Measurements from ENCODE around the gene IL21R. TPM values are rescaled to one million over a fixed set of nuclear protein-coding genes. Genes with fewer than 3 reads are reported as not detected.

IL21R gene
- polyA plus RNA-seq, 1 donor = 0.30 TPM

GRCh38 chr16:27463741-27464591, 62.0 kb downstream of the IL21R start:
- DNase-seq = no peak

- DNase-seq = no peak
Measured at GRCh38 chr16:27464626-27465482, 62.9 kb downstream of the IL21R start.

- no peak for DNase-seq
Measured at GRCh38 chr16:27465483-27465879, 63.5 kb downstream of the IL21R start.

- no peak for DNase-seq
Measured at GRCh38 chr16:27468941-27469531, 67.1 kb downstream of the IL21R start.

GRCh38 chr16:27470567-27471431, 68.8 kb downstream of the IL21R start:
- no peak for DNase-seq

GRCh38 chr16:27471661-27472060, 69.7 kb downstream of the IL21R start:
- DNase-seq = no peak

GRCh38 chr16:27472091-27473020, 70.4 kb downstream of the IL21R start:
- DNase-seq = no peak

- DNase-seq = no peak
Measured at GRCh38 chr16:27473101-27473900, 71.3 kb downstream of the IL21R start.

- DNase-seq = no peak
Measured at GRCh38 chr16:27474041-27474440, 72.1 kb downstream of the IL21R start.

- DNase-seq = no peak
Measured at GRCh38 chr16:27474921-27475320, 72.9 kb downstream of the IL21R start.

- DNase-seq = no peak
Measured at GRCh38 chr16:27475561-27475960, 73.6 kb downstream of the IL21R start.

GRCh38 chr16:27476240-27476639, 74.3 kb downstream of the IL21R start:
- DNase-seq = no peak

GRCh38 chr16:27480761-27481160, 78.8 kb downstream of the IL21R start:
- DNase-seq = no peak

- no peak for DNase-seq
Measured at GRCh38 chr16:27481282-27481934, 79.4 kb downstream of the IL21R start.

- no peak for DNase-seq
Measured at GRCh38 chr16:27482397-27483087, 80.6 kb downstream of the IL21R start.

GRCh38 chr16:27483088-27483437, 81.1 kb downstream of the IL21R start:
- DNase-seq = no peak

- no peak for DNase-seq
Measured at GRCh38 chr16:27483624-27484023, 81.7 kb downstream of the IL21R start.

GRCh38 chr16:27485126-27485525, 83.2 kb downstream of the IL21R start:
- no peak for DNase-seq

GRCh38 chr16:27485811-27486210, 83.8 kb downstream of the IL21R start:
- DNase-seq = no peak

Data from left kidney (tissue), 2 donors.